ENCODE results near the gene POP4.
A peak's percentile ranks its signal among the peaks of the same experiment; 100 is the strongest.
"Not testable (repeated sequence)": the region's sequence is repeated elsewhere in the genome, so short reads cannot be mapped to it uniquely, and the experiment has no call there.

The POP4 gene

GRCh38 chr19:29610574-29611271 lies 4.6 kb downstream of the POP4 start:
- DNase-seq (ENCODE audit: low read depth in 2 of 2), result peak; percentile 46 to 50

DNA sequence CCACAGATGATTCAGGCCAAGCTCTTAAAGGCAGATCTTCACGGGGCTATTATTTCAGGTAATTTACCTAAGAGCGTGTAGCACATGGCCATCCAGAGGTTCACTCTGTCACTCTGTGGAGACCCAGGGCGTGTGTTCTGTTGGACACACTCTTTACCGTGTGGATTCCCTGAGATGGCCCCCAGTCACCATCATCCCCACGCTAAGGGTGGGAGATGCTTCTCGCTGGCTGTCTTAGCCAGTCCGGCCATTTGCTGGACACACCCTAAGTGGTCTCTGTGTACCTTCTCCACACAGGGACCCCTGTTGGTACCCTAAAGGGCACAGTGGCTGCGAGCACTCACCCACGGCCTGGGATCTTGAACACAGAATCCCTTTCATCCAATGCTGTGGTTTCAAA lies 6.0 kb downstream of the POP4 start:
- DNase-seq (ENCODE audit: low read depth in 2 of 2), result no peak

DNA sequence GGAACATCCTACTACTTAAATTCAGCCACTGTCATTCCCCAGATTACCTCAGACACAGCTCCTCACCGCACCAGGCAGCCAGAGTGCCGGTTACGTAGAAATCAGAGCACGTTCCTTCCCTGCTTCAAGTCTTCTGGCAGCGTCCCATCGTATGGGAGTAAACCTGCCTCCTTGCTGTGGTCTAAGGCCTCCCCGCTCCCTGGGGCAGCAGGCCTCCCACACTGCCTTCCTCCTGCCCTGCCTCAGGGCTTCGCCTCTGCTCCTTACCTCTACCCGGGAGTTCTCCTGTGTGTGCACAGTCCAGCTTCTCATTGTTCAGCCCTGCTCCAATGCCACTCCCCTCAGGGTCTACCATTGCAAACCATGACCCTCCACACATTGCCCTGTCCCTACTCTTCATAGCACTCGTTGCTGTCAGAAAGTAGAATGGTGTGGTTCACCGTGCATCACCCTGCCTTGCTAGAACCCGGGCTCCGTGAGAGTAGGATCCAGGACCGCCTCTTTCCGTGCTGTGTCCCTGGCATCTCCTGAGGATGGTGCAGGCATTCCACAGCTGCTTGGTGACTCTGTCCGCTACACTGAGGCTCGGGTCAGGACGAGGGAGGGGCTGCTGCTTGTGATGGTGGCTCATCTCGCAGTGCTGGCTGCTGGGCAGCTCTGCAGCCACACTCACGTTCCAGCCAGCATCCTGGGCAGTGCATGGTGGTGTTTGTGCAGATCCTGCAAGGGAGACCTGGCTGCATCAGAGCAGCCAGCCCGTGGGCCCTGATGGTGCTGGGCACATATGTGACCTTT lies 6.9 kb downstream of the POP4 start:
- no peak for DNase-seq (ENCODE audit: low read depth in 2 of 2)

GRCh38 chr19:29614046-29614445 lies 8.0 kb downstream of the POP4 start:
- no peak for DNase-seq (ENCODE audit: low read depth in 2 of 2)

- no peak for DNase-seq (ENCODE audit: low read depth in 2 of 2)
Observed at GRCh38 chr19:29614780-29615179, 8.7 kb downstream of the POP4 start.

DNA sequence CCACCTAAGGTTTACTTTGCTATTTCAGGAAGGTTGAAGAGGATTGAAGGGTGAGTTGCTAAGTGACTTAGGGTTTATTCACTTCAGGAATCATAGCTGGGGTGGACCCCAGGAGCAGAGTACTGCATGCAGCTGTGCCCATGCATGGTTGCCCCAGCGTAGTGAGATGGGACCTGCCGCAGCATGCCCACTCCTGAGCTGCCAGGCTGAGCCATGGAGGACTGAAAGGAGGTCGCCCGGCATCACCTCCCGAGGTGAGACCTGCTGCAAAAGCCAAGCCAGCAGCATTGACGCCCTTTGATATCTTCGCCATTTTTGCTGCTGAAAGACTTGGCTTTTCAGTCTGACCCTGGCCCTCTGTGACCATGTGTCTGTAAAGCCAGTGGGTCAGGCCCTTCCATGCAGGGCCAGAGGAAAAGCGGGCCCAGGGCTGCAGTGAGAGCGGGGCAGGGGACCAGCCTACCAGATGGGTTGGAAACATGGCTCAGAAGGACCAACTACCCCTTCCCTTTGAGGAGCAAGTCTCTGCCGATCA lies 9.9 kb downstream of the POP4 start:
- DNase-seq (ENCODE audit: low read depth in 2 of 2), result no peak

- no peak for DNase-seq (ENCODE audit: low read depth in 2 of 2)
Observed at GRCh38 chr19:29616541-29616940, 10.5 kb downstream of the POP4 start.

GRCh38 chr19:29617366-29618266 lies 11.5 kb downstream of the POP4 start:
- no peak for DNase-seq (ENCODE audit: low read depth in 2 of 2)

- DNase-seq (ENCODE audit: low read depth in 2 of 2), result no peak
Observed at GRCh38 chr19:29618434-29618833, 12.4 kb downstream of the POP4 start.

DNA sequence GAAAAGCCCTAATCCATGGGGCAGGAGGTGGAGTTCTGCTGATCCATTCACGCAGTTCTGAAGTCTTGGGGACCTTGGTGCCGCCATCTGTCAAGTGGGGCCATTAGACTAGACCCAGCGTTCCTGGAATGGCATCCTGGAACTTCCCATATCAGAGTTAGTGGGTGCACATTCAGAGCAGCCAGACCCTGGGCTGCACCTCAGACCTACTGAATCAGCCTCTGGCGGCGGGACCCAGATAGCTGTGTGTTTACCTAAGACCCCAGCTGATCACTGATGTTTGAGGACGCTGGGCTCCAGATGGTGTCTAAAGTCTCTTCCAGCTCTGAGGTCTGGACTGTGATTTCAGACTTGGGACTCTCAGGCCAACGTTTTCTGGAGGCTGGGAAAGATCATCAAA lies 12.8 kb downstream of the POP4 start:
- DNase-seq (ENCODE audit: low read depth in 2 of 2), result no peak

DNA sequence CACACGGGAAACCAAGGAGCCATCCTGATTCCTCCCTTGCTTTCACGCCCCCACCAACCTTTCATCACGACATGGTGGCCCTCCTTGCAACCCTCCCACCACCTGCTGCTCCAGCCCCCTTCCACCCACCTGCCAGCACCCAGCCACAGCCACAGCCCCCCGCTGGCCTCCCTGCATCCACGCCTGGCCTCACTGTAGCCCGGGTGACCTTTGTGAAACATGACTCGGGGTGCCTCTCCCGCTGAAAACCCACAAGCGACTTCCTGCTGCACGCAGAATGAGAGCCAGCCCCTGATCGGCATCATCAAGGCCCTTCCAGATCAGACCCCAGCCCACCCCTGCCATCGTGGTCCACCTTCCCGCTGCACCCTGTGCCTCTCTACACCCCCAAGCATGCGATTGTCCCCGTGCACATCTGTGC lies 14.9 kb downstream of the POP4 start:
- no peak for DNase-seq (ENCODE audit: low read depth in 2 of 2)

DNA sequence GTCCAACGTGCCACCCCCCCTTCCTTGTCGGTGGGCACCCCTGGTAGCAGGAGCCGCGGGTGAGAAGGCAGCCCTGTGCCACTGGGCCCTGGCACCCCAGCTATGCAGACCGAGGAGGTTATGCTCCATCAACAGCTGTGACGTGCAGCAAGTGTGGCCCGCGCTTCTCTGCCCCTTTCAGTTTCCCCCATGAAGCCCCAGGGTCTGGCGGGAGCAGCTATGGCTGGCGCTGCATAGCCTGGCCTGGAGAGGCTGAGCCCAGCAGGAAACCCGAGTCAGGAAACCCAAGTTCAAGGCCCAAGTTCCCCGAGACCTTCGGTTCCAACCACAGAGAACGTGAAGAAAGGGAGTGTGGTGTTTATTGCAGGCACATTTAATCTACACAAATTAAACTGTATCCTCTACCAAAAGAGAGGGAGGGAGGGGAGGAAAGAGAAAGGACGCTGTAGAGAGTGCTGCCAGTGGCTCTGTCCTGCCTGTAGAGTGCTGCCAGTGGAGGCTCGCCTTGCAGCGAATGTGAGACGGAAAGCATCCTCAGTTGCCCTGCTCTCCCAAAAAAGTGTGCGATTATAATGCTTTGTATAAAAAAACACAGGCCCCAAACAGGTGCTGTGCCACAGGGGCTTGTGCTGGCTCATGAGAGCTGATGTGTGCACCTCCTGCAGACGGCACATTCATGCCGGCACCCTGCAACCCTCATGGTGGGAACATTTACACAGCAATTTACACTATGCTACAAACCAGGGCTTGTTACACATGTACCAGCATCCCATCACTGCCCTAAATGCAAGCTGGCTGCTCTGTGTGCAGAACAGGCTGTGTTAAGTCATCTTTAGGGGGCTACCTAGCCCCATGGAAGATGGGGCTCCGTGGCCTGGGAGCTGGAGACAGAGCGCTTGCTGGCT lies 16.3 kb downstream of the POP4 start:
- no peak for DNase-seq (ENCODE audit: low read depth in 2 of 2)

DNA sequence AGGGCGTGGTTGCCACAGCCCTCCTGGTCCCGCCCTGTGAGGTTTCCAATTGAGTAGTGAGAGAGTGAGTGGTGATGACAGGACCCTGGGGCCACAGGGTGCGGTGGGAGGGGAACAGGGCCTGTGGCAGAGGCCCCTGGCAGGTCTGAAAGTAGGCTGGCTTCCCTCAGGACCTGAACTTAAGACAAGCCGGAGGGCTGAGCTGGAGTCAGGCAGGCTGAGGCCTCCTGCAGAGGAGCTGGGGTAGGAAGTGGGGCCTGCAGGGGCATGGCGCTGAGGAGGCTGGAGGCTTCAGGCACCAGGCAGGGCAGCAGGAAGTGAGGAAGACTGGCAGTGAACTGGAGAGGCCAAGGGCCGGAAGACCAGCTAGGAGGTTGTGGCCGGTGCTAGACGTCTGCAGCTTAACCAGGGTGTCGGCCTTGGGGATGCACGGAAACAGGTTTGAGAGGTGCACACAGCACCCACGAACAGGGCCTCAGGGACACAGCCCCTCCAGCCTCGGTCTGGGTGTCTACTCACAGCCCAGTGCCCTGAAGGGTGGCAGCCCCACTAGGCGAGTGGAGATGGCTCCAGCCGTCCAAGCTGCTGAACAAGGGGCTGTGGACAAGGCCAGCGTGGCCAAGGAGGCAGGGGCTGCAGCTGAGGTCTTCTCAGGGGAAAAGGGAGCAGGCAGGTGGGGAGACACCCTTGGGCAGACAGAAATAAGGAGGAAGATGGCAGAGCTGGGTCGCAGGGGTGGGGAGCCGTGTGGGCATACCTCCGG lies 17.8 kb downstream of the POP4 start:
- DNase-seq (ENCODE audit: low read depth in 2 of 2), result no peak

DNA sequence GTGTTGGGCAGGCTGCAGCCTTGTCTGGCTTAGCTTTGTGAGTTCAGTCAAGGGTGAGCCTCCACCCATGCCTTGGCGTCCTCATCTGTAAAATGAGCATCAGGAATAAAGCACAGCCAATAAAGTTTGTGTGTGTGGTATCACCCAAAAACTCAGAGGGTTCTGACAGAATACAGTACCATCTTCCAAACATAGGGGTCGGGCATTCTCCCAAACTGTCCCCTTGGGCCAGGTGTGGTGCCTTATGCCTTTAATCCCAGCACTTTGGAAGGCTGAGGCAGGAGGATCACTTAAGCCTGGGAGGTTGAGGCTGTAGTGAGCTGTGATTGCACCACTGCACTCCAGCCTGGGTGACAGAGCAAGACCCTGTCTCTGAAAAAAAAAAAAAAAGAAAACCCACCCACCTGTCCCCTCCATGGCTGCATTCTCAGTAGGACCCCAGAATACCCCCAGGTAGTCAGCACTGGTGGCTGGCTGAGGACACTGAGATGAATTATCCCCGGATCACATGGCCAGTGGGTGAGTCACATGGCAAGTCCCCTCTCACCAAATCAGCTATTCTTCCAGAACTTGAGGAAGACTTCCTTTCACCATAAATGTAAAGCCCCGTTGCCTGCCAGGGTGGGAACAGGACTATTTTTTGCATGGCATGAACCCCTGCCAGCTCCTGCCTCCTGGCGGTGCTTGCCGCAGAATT lies 18.6 kb downstream of the POP4 start:
- DNase-seq (ENCODE audit: low read depth in 2 of 2), result no peak

- no peak for DNase-seq (ENCODE audit: low read depth in 2 of 2)
Observed at GRCh38 chr19:29625186-29625651, 19.1 kb downstream of the POP4 start.

GRCh38 chr19:29626386-29626785 lies 20.3 kb downstream of the POP4 start:
- DNase-seq (ENCODE audit: low read depth in 2 of 2), result no peak

DNA sequence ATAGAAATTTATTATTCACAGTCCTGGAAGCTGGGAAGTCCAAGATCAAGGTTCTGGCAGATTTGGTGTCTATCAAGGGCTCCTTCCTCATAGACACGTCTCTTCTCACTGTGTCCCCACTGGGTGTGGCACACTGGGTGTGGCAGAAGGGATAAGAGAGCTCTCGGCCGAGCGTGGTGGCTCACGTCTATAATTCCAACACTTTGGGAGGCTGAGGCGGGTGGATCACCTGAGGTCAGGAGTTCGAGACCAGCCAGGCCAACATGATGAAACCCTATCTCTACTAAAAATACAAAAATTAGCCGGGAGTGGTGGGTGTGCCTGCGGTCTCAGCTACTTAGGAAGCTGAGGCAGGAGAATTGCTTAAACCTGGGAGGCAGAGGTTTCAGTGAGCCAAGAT lies 20.7 kb downstream of the POP4 start:
- not testable (repeated sequence) for DNase-seq (ENCODE audit: low read depth in 2 of 2)

GRCh38 chr19:29628661-29629385 lies 22.7 kb downstream of the POP4 start:
- no peak for DNase-seq (ENCODE audit: low read depth in 2 of 2)

Data from fibroblast of skin of left quadriceps (primary cell).